IMR-90 (cell line): ENCODE measurements around the gene ADGRG2. TPM values are rescaled to one million over a fixed set of nuclear protein-coding genes. Genes with fewer than 3 reads are reported as not detected.

Experiments used
- ATAC-seq: fragments of 200-7000 bp; cut with Tn5 transposase; 2 replicates; pipeline ENCODE4 v1.9.1; 2020; ENCODE audit warnings: low read depth, mild to moderate bottlenecking, moderate library complexity
- BruUV-seq: library from RNA; stranded (reverse); fragments of 400-500 nt; replicated peaks from 2 replicates; lab custom pipeline; 2021; lab: Mats Ljungman, UMichigan
- CTCF ChIA-PET: fragments of 300-600 bp; formaldehyde crosslinking; extraction: SDS; loops from one replicate; lab custom pipeline; 2021; ENCODE audit warnings: antibody characterized with exemption; lab: Yijun Ruan, JAX
- POLR2A ChIA-PET: fragments of 300-600 bp; sonication (Branson Sonifier 250); formaldehyde crosslinking; loops from one replicate; lab custom pipeline; 2022; ENCODE audit warnings: antibody characterized with exemption; ENCODE audit not compliant: unreplicated experiment; lab: Charles Lee
- DNase-seq: peaks from one replicate; pipeline ENCODE4 v3.0.0; 2013
- H2AFZ ChIP-seq: replicated peaks from 2 replicates; pipeline ENCODE3; 2013; ENCODE audit warnings: low read length, mild to moderate bottlenecking; ENCODE audit not compliant: poor library complexity
- H2AK5ac ChIP-seq: 2 replicates; pipeline ENCODE4 v1.6.1; 2013; ENCODE audit warnings: low read depth, low read length, inconsistent platforms
- H2AK9ac ChIP-seq: replicated peaks from 2 replicates; pipeline ENCODE3; 2013; ENCODE audit warnings: mild to moderate bottlenecking, low read depth, low read length, moderate library complexity; ENCODE audit not compliant: poor library complexity
- H2BK120ac ChIP-seq: 2 replicates; pipeline ENCODE4 v1.6.1; 2013; ENCODE audit warnings: low read depth, low read length, inconsistent platforms
- H2BK15ac ChIP-seq: 3 replicates; pipeline ENCODE4 v1.6.1; 2013; ENCODE audit warnings: low read depth, low read length, inconsistent platforms
- H2BK20ac ChIP-seq: 2 replicates; pipeline ENCODE4 v1.6.1; 2013; ENCODE audit warnings: low read depth, mild to moderate bottlenecking, inconsistent platforms, low read length, moderate library complexity
- H2BK5ac ChIP-seq: 2 replicates; pipeline ENCODE4 v1.6.1; 2013; ENCODE audit warnings: mild to moderate bottlenecking, low read depth, low read length, inconsistent platforms; ENCODE audit not compliant: poor library complexity, severe bottlenecking
- H3K14ac ChIP-seq: replicated peaks from 2 replicates; pipeline ENCODE4 v1.6.1; 2013; ENCODE audit warnings: low read depth, low read length, inconsistent platforms
- H3K18ac ChIP-seq: 2 replicates; pipeline ENCODE4 v1.6.1; 2013; ENCODE audit warnings: low read depth, low read length, control low read depth
- H3K23ac ChIP-seq: 2 replicates; pipeline ENCODE4 v1.6.1; 2013; ENCODE audit warnings: low read depth, low read length, inconsistent platforms
- H3K27ac ChIP-seq: 2 replicates; pipeline ENCODE4 v1.5.1; 2013; ENCODE audit warnings: mild to moderate bottlenecking, control low read depth, low read length; ENCODE audit not compliant: insufficient read depth
- H3K27me3 ChIP-seq: 2 replicates; pipeline ENCODE4 v1.6.1; 2013; ENCODE audit warnings: low read length; ENCODE audit not compliant: control insufficient read depth, insufficient read depth
- H3K36me3 ChIP-seq: 2 replicates; pipeline ENCODE4 v1.6.1; 2013; ENCODE audit warnings: low read length, mixed read lengths; ENCODE audit not compliant: control insufficient read depth, insufficient read depth
- H3K4ac ChIP-seq: 2 replicates; pipeline ENCODE4 v1.6.1; 2013; ENCODE audit warnings: low read depth, low read length, inconsistent platforms
- H3K4me1 ChIP-seq: 2 replicates; pipeline ENCODE4 v1.6.1; 2013; ENCODE audit warnings: low read length, mixed read lengths; ENCODE audit not compliant: control insufficient read depth, insufficient read depth
- H3K4me2 ChIP-seq: 2 replicates; pipeline ENCODE4 v1.6.1; 2013; ENCODE audit warnings: low read depth, mild to moderate bottlenecking, control low read depth, low read length, moderate library complexity
- H3K4me3 ChIP-seq: 2 replicates; pipeline ENCODE4 v1.5.1; 2013; ENCODE audit warnings: low read depth, mild to moderate bottlenecking, control low read depth, low read length, moderate library complexity; ENCODE audit not compliant: insufficient read depth
- H3K56ac ChIP-seq: 2 replicates; pipeline ENCODE4 v1.6.1; 2013; ENCODE audit warnings: low read length, inconsistent platforms; ENCODE audit not compliant: insufficient read depth; ENCODE audit errors: extremely low read depth
- H3K79me1 ChIP-seq, 2 experiments: 2 replicates each; pipeline ENCODE4 v1.6.1; 2013; ENCODE audit warnings: low read length in 2 of 2, inconsistent platforms in 1 of 2, low read depth in 1 of 2
- H3K9ac ChIP-seq: 2 replicates; pipeline ENCODE4 v1.6.1; 2013; ENCODE audit warnings: low read depth, low read length, control low read depth
- H3K9me1 ChIP-seq: 2 replicates; pipeline ENCODE4 v1.6.1; 2013; ENCODE audit warnings: low read length, inconsistent platforms; ENCODE audit not compliant: insufficient read depth
- H3K9me3 ChIP-seq: 2 replicates; pipeline ENCODE4 v1.6.1; 2013; ENCODE audit warnings: low read length; ENCODE audit not compliant: control insufficient read depth, insufficient read depth
- H4K20me1 ChIP-seq: 2 replicates; pipeline ENCODE4 v1.6.1; 2013; ENCODE audit warnings: low read length, inconsistent platforms; ENCODE audit not compliant: insufficient read depth
- H4K5ac ChIP-seq: 2 replicates; pipeline ENCODE4 v1.6.1; 2013; ENCODE audit warnings: mild to moderate bottlenecking, low read depth, low read length, control low read depth
- H4K8ac ChIP-seq, 2 experiments: 2 replicates each; pipeline ENCODE4 v1.6.1; 2013; ENCODE audit warnings: low read depth in 2 of 2, low read length in 2 of 2, control low read depth in 1 of 2, inconsistent platforms in 1 of 2
- H4K91ac ChIP-seq: 2 replicates; pipeline ENCODE4 v1.6.1; 2013; ENCODE audit warnings: low read depth, low read length, inconsistent platforms; ENCODE audit not compliant: insufficient read depth
- CEBPB ChIP-seq: IDR thresholded peaks from 2 replicates; pipeline ENCODE4 v1.6.1; 2012; ENCODE audit warnings: low read depth, low read length, improper control_type of control experiment
- CHD1 ChIP-seq: IDR thresholded peaks from 2 replicates; pipeline ENCODE4 v1.6.1; 2012; ENCODE audit warnings: low read depth, low read length, improper control_type of control experiment
- FOS ChIP-seq: fragments of 150-350 bp; IDR thresholded peaks from 2 replicates; pipeline ENCODE4 v1.6.1; 2016; ENCODE audit warnings: low read depth, low read length
- MAFK ChIP-seq: IDR thresholded peaks from 2 replicates; pipeline ENCODE4 v1.6.1; 2012; ENCODE audit warnings: low read depth, low read length, improper control_type of control experiment
- MAZ ChIP-seq: IDR thresholded peaks from 2 replicates; pipeline ENCODE4 v1.6.1; 2012; ENCODE audit warnings: low read depth, mild to moderate bottlenecking, low read length, improper control_type of control experiment, moderate library complexity, borderline replicate concordance
- MXI1 ChIP-seq: IDR thresholded peaks from 2 replicates; pipeline ENCODE4 v1.6.1; 2012; ENCODE audit warnings: low read depth, mild to moderate bottlenecking, low read length, moderate library complexity, borderline replicate concordance
- NFE2L2 ChIP-seq: fragments of 150-350 bp; IDR thresholded peaks from 2 replicates; pipeline ENCODE4 v1.6.1; 2016; ENCODE audit warnings: low read depth, mild to moderate bottlenecking, low read length
- POLR2A ChIP-seq: IDR thresholded peaks from 2 replicates; pipeline ENCODE4 v1.6.1; 2012; ENCODE audit warnings: mild to moderate bottlenecking, low read depth, low read length
- RCOR1 ChIP-seq: IDR thresholded peaks from 2 replicates; pipeline ENCODE4 v1.6.1; 2012; ENCODE audit warnings: mild to moderate bottlenecking, low read length, improper control_type of control experiment; ENCODE audit not compliant: insufficient replicate concordance
- RFX5 ChIP-seq: IDR thresholded peaks from 2 replicates; pipeline ENCODE4 v1.8.0; 2012; ENCODE audit warnings: low read depth, mild to moderate bottlenecking, low read length, moderate library complexity
- SMC3 ChIP-seq: fragments of 150-350 bp; IDR thresholded peaks from 2 replicates; pipeline ENCODE4 v1.6.1; 2016; ENCODE audit warnings: low read depth, mild to moderate bottlenecking, antibody characterized with exemption, low read length, moderate library complexity
- USF2 ChIP-seq: fragments of 150-350 bp; IDR thresholded peaks from 2 replicates; pipeline ENCODE4 v1.6.1; 2017; ENCODE audit warnings: mild to moderate bottlenecking, antibody characterized with exemption, low read length, low read depth
- WGBS, 2 experiments: methylation state at CpG; one replicate each; pipeline versions ENCODE4 v1.1.5 to v1.1.7; 2013; ENCODE audit warnings: missing lambda C conversion rate in 2 of 2; ENCODE audit not compliant: insufficient read length in 1 of 2; ENCODE audit errors: extremely low coverage in 2 of 2; 5-methylcytosine and 5-hydroxymethylcytosine counted together
- dilution Hi-C: fragments of 300-500 bp; cut with HindIII; formaldehyde crosslinking; loops from one replicate; pipeline ENCODE4 v1.14.3; 2018; ENCODE audit warnings: low sequenced_read_pairs; ENCODE audit not compliant: unreplicated experiment
- in situ Hi-C: fragments of 300-500 bp; cut with MboI; formaldehyde crosslinking; loops from 3 replicates; pipeline ENCODE4 v1.14.3; 2019; ENCODE audit warnings: low sequenced_read_pairs, inconsistent platforms, mixed read lengths
- intact Hi-C: fragments of 100-400 bp; cut with micrococcal nuclease; formaldehyde crosslinking; loops from 2 replicates; pipeline ENCODE4 v1.10.0; 2022
- polyA plus RNA-seq, 3 experiments: library from polyadenylated mRNA; depleted of rRNA; stranded (reverse); fragments of >200 nt; gene quantifications; 2 replicates each; pipeline ENCODE4 v1.2.3, GENCODE V29; 2012; ENCODE audit warnings: low replicate concordance in 1 of 3
- total RNA-seq: library from RNA; depleted of rRNA; stranded (reverse); fragments of >200 nt; gene quantifications from 2 replicates; pipeline ENCODE4 v1.2.3, GENCODE V29; 2012
- TF ChIP-seq, protein P1 (sequence below): conservative IDR thresholded peaks from 2 replicates; pipeline ENCODE4 v1.5.1; 2012; ENCODE audit warnings: mild to moderate bottlenecking, low read depth, low read length, improper control_type of control experiment

ADGRG2 gene
- total and polyA plus RNA-seq, 2 of the 4 experiments (the other 2 are of a cell fraction), result under 0.01 to 0.07 TPM

DNA sequence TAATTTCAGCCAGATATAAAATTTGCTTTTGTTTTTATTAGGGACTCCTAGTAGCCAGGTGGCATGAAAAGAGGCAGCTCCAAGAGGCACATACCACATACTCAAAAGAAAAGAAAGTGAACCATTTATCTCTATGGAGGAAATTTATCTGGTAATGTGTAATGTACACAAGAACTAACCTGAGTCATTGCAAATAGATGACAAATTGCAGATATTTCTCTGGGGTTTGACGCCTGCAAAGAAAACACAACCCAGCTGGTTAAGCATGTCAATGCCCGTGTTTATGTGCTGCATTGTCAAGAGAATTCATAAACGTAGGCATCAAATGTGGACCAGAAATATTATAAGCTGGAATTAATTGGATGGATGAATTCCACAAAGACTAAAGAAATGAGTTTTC is 91.5 kb downstream of the ADGRG2 start:
- H2BK120ac ChIP-seq, result no peak overlapping the region

More for the DNA sequence above, 91.5 kb downstream of the ADGRG2 start:
- H3K9ac ChIP-seq, result no peak overlapping the region
- no peak overlapping the region for H2AK9ac ChIP-seq
- H3K27ac ChIP-seq, result no peak overlapping the region
- no peak overlapping the region for H4K91ac ChIP-seq
- H2BK15ac ChIP-seq, result no peak overlapping the region
- no peak overlapping the region for H3K56ac ChIP-seq
- no peak overlapping the region for H2BK5ac ChIP-seq
- no TSS peak for BruUV-seq
- TF ChIP-seq SMC3, result no peak
- no peak for TF ChIP-seq MAFK
- no peak for TF ChIP-seq FOS
- TF ChIP-seq CEBPB, result no peak
- no peak for TF ChIP-seq MXI1
- no peak for TF ChIP-seq CHD1
- no peak for TF ChIP-seq RCOR1
- no peak for TF ChIP-seq RFX5
- TF ChIP-seq USF2, result no peak
- TF ChIP-seq MAZ, result no peak
- TF ChIP-seq NFE2L2, result no peak
- TF ChIP-seq, protein P1, sequence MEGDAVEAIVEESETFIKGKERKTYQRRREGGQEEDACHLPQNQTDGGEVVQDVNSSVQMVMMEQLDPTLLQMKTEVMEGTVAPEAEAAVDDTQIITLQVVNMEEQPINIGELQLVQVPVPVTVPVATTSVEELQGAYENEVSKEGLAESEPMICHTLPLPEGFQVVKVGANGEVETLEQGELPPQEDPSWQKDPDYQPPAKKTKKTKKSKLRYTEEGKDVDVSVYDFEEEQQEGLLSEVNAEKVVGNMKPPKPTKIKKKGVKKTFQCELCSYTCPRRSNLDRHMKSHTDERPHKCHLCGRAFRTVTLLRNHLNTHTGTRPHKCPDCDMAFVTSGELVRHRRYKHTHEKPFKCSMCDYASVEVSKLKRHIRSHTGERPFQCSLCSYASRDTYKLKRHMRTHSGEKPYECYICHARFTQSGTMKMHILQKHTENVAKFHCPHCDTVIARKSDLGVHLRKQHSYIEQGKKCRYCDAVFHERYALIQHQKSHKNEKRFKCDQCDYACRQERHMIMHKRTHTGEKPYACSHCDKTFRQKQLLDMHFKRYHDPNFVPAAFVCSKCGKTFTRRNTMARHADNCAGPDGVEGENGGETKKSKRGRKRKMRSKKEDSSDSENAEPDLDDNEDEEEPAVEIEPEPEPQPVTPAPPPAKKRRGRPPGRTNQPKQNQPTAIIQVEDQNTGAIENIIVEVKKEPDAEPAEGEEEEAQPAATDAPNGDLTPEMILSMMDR, result no peak
- TF ChIP-seq POLR2A, result no peak
- no peak for ATAC-seq
- no peaks in the 10 kb centered on the region for H3K79me1 ChIP-seq
- POLR2A ChIA-PET, result no interaction called here
- no peaks in the 10 kb centered on the region for H3K36me3 ChIP-seq
- H2BK20ac ChIP-seq, result no peak overlapping the region
- H3K14ac ChIP-seq, result no peak overlapping the region
- CTCF ChIA-PET, result interaction anchor here (1.3 kb wide), 1 partner anchor 9 kb away, joined by 3 read pairs; no protein-coding TSS in a partner anchor
- no peaks in the 10 kb centered on the region for H3K9me3 ChIP-seq
- no peak overlapping the region for H4K5ac ChIP-seq
- no peaks in the 10 kb centered on the region for H3K27me3 ChIP-seq
- WGBS, 2 experiments, result no CpG with 5 or more reads among the region's 3 CpGs
- no peak overlapping the region for H3K4ac ChIP-seq
- intact Hi-C loops, result no loop called here
- in situ Hi-C loops, result no loop called here
- no peak overlapping the region for H3K4me2 ChIP-seq
- no peaks in the 10 kb centered on the region for H3K4me1 ChIP-seq
- H3K23ac ChIP-seq, result no peak overlapping the region
- H3K9me1 ChIP-seq, result no peaks in the 10 kb centered on the region
- no peak overlapping the region for H2AK5ac ChIP-seq
- dilution Hi-C loops, result no loop called here
- no peak overlapping the region for H3K18ac ChIP-seq
- no peak overlapping the region for H2AFZ ChIP-seq
- H3K4me3 ChIP-seq, result no peak overlapping the region
- no peak for DNase-seq
- no peak overlapping the region for H4K8ac ChIP-seq
- no peaks in the 10 kb centered on the region for H4K20me1 ChIP-seq
